Activated naive CD8-positive, alpha-beta T cell treated with anti-CD3 and anti-CD28 coated beads, Interleukin-2, amount 50 U/mL, for 16 hours (primary cell): Measurements from ENCODE around the gene HCFC1R1.

Experiments
- DNase-seq: peaks from one replicate; pipeline ENCODE4 v3.0.0-alpha.2; 2020; ENCODE audit warnings: low read depth, low spot score

Gene HCFC1R1

DNA sequence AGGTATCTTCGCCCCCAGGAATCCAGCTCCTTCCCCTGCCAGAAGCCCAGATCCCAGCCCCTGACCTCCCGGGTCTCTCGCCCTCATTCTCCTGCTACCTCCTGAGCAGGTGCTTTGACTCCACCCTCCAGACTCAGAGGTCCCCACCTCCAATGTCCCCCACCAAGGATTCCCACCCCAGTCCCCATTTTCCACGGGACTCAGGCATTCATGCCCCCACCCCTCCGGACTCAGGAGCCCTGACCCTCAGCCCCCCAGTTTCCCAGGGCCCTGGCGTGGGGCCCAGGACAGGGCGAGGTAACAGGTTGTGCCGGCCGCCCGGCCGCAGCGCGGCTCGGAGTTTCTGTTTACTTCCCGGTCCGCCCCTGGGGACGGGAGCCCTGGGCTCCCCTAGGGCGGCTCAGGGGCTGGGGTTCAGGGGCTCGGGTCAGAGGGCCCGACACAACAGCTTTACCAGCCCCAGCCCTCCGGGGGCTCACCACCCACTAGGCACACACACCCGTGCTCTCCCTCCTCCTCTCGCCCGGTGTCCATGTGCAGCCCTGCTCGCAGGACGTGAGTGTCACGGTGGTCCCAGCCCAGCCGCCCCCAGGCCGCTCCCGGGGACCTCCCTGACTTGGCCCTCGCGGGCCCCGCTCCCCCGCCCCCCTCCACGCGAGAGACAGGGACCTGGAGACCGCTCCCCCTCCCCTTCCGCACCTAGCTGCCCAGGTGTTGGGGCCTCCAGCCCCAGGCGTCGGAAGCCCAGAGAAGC lies 12.4 kb upstream of the HCFC1R1 start:
- no peak for DNase-seq

DNA sequence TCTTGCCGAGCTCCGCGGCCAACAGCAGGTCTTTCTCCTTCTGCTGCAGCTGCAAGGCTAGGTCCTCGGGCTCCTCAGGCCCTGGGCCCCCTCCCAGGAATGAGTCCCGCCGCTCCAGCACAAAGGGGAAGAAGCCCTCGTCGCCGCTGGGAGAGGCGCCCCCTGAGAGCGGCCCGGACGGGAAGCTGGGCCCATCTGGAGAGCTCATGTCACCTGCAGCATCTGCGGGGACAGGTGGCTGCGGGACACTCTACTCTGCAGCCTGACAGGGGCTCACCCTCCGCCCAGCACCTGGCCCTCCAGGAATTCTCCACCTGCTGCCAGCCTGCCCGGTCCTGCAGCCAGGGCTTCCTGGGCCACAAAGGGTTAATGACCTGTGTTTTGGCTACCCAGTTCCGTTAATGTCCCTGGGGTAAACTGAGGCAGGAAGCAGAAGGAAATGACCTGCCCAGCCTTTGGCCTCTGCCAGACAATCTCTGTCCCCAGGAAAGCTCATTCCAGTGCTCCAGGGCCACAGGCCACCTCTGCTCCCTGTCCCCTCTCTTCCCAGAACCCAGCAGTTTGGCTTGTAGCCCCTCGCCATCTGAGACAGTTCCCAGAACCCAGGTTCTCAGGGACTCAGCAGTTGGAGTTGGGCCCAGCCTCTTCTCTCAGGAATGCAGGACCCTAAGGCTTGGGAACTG lies 11.7 kb upstream of the HCFC1R1 start:
- no peak for DNase-seq

GRCh38 chr16:3032624-3033023 lies 8.9 kb upstream of the HCFC1R1 start:
- DNase-seq, result no peak

DNA sequence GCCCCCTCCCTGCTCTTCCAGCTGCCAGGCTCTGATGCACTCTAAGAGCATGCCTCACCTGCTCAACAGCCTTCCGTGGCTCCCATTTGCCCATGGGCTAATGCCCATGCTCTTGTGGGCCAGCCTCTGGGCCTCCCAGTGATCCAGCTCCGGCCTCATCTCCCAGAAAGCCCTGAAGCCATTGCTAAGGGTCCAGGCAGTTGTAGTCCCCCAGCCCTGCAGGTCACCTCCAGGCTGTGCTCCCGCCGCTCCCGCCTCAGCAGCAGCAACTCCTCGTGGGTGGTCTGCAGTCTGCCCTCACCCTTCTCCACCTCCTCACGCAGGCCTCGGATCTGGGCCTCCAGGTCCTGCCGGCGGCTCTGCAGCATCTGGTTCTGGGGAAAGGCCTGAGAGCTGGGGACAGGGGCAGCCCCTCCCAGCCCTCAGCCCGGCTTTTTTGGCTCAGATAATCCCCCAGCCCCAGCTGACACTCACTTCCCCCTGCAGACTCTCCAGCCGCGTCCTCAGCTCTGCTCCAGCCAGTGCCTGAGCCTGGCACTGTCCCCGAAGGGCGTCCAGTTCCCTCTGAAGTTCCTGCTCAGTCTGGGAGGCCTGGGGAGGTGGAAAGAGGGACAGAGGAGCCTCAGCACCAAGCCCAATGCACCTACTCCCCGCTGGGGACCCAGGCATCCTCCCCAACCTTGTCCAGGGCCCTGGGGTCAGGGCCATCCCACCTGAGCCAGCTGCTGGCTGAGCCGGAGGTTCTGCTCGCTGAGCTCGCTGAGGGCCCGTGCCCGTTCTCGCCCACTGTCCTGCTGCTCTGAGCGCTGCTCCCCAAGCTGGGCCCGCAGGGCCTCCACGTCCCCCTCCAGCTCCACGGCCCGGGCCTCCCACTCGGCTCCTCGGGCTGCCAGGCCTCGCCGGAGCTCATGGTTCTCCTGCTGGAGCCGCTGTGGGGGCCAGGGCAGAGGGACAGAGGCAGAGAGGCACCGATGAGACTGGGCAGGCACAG lies 6.8 kb upstream of the HCFC1R1 start:
- DNase-seq, result no peak

DNA sequence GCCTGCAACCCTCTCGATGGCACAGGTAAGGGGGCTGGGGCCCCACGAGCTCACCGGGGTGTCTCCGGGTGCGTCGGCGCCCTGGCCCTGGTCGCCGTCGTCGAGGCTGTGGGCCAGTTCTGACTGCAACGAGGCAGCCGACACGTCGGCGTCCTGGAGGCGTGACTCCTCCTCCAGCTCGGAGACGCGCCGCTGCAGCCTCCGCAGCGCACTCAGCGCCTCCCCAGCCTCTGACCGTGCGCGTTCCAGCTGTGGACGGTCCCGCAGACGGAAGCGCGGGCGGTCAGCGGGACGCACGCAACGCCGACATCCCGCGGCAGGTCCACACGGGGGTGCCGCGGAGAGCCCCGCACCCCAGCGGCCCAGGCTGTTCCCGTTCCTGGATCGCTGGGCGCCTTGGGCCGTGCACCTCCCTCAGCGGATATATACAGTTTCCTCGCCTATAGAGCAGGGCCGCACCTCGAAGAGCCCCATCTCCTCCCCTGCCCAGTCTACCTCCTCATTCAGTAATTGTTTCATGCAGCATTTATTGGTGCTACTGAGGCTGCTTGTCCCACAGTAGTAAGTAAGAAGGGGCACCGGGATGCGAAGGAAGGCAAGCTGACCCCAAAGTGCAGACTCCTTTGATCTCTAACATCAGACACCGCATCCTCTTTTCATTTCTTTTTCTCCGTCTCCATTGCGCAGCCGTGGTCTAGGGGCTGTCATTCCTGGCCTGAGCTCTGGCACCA lies 5.9 kb upstream of the HCFC1R1 start:
- DNase-seq, result no peak

GRCh38 chr16:3028716-3029319 lies 5.1 kb upstream of the HCFC1R1 start:
- no peak for DNase-seq

DNA sequence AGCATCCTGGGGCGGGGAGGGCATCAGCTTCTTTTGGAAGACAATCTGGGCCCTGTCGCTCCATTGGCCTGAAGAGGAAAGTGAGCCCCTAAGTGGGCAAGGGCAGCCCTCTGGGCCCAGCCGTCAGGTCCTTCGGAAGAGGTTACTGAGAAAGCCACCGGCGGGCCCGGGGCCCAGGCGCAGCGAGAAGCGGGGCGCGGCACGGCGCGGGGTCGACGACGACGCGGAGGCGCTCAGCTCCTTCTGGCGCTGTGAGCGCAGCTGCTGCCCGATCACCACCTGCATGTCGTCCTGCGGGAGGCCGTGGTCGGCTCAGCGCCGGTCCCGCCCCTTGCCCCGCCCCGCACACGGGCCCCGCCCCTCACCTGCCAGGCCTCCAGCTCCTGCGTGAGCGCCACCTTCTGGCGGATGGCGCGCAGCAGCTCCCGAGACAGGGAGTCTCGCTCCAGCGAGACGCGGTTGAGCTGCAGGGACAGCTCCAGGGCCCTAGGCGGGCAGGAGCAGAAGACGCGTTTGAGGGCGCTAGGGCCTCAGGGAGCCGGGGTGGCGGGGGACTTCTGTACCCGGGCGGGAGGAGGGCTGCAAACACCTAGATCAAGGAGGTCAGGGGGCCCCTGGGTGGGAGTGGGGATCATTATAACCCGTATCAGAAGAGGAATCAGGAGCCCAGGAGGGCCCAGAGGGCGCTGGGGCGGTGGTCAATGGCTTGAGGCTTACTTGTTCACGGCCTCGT lies 4.4 kb upstream of the HCFC1R1 start:
- peak; percentile 77 for DNase-seq

DNA sequence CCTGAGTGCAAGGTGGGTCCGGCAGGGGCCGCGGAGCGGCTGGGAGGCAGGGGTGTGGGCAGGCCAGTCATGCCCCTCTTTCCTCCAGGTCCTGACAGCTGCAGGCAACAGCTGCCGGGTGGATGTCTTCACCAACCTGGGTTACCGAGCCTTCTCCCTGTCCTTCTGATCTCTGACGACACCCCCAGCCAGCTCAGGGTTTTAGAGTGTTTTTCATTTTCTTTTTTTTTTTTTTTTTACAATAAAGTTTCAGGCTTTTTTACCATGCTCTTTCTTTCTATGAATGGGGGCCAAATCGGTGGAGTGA lies 3.7 kb upstream of the HCFC1R1 start:
- DNase-seq, result no peak

GRCh38 chr16:3026609-3027488 lies 3.1 kb upstream of the HCFC1R1 start:
- DNase-seq, result no peak

DNA sequence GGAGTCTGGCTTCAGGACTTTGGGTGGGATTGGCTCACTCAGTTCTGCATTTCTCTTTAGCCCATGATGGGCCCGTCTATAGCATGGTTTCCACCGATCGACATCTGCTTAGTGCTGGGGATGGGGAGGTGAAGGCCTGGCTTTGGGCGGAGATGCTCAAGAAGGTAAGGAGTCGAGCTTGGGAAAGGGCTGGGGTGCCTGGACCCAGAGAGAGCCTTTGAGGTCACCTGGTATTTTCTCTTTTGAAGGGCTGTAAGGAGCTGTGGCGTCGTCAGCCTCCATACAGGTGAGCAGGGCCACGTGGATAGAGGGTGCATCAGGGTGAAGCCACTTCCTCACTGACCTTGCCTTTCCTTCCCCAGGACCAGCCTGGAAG lies 2.2 kb upstream of the HCFC1R1 start:
- no peak for DNase-seq

- DNase-seq, result no peak
Observed at GRCh38 chr16:3025032-3026002, 1.6 kb upstream of the HCFC1R1 start.

GRCh38 chr16:3023415-3023668 lies 400 bp downstream of the HCFC1R1 start:
- no peak for DNase-seq

- no peak for DNase-seq
Observed at GRCh38 chr16:3022684-3023414, 893 bp downstream of the HCFC1R1 start.

DNA sequence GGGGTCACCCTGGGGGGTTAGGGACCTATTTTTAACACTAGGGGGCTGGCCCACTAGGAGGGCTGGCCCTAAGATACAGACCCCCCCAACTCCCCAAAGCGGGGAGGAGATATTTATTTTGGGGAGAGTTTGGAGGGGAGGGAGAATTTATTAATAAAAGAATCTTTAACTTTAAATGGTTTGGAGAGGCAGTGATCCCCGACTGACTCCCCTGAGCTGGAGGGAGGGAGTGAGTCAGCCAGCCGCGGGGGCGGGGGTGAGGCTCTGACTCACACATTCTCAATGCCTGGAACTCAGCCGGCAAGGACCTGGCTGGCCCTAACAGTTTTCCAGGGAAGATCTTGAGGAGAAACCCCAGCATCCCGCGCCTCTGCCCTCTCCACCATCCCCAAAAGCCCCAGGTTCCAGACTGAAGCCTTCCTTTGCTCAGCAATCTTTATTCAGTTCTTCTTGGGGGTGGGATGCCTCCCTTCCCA lies 1.5 kb downstream of the HCFC1R1 start:
- peak; percentile 78 for DNase-seq

GRCh38 chr16:3021449-3022207 lies 2.1 kb downstream of the HCFC1R1 start:
- peak; percentile 58 for DNase-seq

- DNase-seq, result no peak
Observed at GRCh38 chr16:3020604-3021448, 2.9 kb downstream of the HCFC1R1 start.
